Aorta (tissue), 5 donors: Measurements from ENCODE around the gene APOC4. TPM values are rescaled to one million over a fixed set of nuclear protein-coding genes. Genes with fewer than 3 reads are reported as not detected.
A peak's percentile ranks its signal among the peaks of the same experiment; 100 is the strongest.

Source experiments
- ATAC-seq: fragments of 200-7000 bp; cut with Tn5 transposase; one replicate; pipeline ENCODE4 v1.9.1; 2022; ENCODE audit warnings: moderate library complexity; ENCODE audit not compliant: low FRiP score
- DNase-seq, 2 donors: peaks; one replicate each; pipeline ENCODE4 v3.0.0-alpha.2; 2020
- H3K27ac ChIP-seq, 2 donors: one replicate each; pipeline ENCODE4 v1.5.1; 2013; ENCODE audit warnings: low read length in 2 of 2, mild to moderate bottlenecking in 2 of 2, moderate library complexity in 2 of 2, control low read depth in 1 of 2, inconsistent platforms in 1 of 2, low read depth in 1 of 2
- H3K27me3 ChIP-seq, 2 donors: one replicate each; pipeline ENCODE4 v1.6.1; 2013; ENCODE audit warnings: control low read depth in 1 of 2, low read length in 1 of 2, mild to moderate bottlenecking in 1 of 2, moderate library complexity in 1 of 2; ENCODE audit not compliant: insufficient read depth in 2 of 2, control insufficient read depth in 1 of 2
- H3K36me3 ChIP-seq, 2 donors: one replicate each; pipeline ENCODE4 v1.6.1; 2013; ENCODE audit warnings: control low read depth in 1 of 2, low read length in 1 of 2, mild to moderate bottlenecking in 1 of 2; ENCODE audit not compliant: insufficient read depth in 2 of 2, control insufficient read depth in 1 of 2
- H3K4me1 ChIP-seq, 2 donors: one replicate each; pipeline ENCODE4 v1.6.1; 2013; ENCODE audit warnings: low read length in 2 of 2, control low read depth in 1 of 2, mild to moderate bottlenecking in 1 of 2, moderate library complexity in 1 of 2; ENCODE audit not compliant: insufficient read depth in 2 of 2, control insufficient read depth in 1 of 2
- H3K4me3 ChIP-seq, 2 donors: one replicate each; pipeline ENCODE4 v1.5.1; 2013; ENCODE audit warnings: low read length in 2 of 2, control low read depth in 1 of 2, mild to moderate bottlenecking in 1 of 2
- H3K9me3 ChIP-seq: one replicate; pipeline ENCODE4 v1.6.1; 2013; ENCODE audit warnings: mild to moderate bottlenecking, low read length; ENCODE audit not compliant: control insufficient read depth
- WGBS, 2 donors: extraction: QIAGEN DNeasy Blood & Tissue Kit; methylation state at CpG; one replicate each; pipeline ENCODE4 v1.1.7; 2013; 5-methylcytosine and 5-hydroxymethylcytosine counted together
- intact Hi-C, 2 donors: fragments of 100-400 bp; cut with DNase I; formaldehyde crosslinking; loops; one replicate each; pipeline versions ENCODE4 v1.14.2 to v1.15.0; 2022
- polyA plus RNA-seq, 2 donors: library from polyadenylated mRNA; stranded (reverse); fragments of 200-250 nt; gene quantifications; one replicate each; pipeline ENCODE4 v1.2.3, GENCODE V29; 2013
- total RNA-seq, 2 donors: library from RNA; stranded (reverse); fragmentation: NEBNext Ultra II Directional; extraction: Animal tissue kit (Norgen Biotek cat#: 25700); gene quantifications; one replicate each; pipeline ENCODE4 v1.2.1, GENCODE V29; 2021
- donor health status: healthy with polysubstance abuse.
- donor health status: Bipolar disorder and iron deficiency.
- donor health status: DM: no; HTN: no; CAD: no.
- donor health status: DM: no; HTN: no; CAD: no.
- donor health status: DM: yes; HTN: yes; CAD: no.

Gene APOC4
- total and polyA plus RNA-seq, 4 donors, result not detected

- no peak overlapping the region for H3K27ac ChIP-seq
- no peaks in the 10 kb centered on the region for H3K27me3 ChIP-seq
- intact Hi-C loops, result no loop called here
- H3K36me3 ChIP-seq, result peaks cover 0 to 24% of the 10 kb centered on the region in 2 donors
- no peaks in the 10 kb centered on the region for H3K4me1 ChIP-seq
- WGBS, 2 donors, result 90 to 92% methylated on average over 4 of the region's 4 CpGs
- DNase-seq (no peak), ATAC-seq (no peak)
- H3K4me3 ChIP-seq, result no peak overlapping the region
- no peaks in the 10 kb centered on the region for H3K9me3 ChIP-seq
Measured at GRCh38 chr19:44975444-44975843, 33.4 kb downstream of the APOC4 start.

- no peak for DNase-seq
- Histone ChIP-seq H3K4me3 (no peak overlapping the region), H3K9me3 (no peaks in the 10 kb centered on the region), H3K4me1 (no peaks in the 10 kb centered on the region), H3K27ac (no peak overlapping the region), H3K27me3 (no peaks in the 10 kb centered on the region), H3K36me3 (peaks cover 0 to 4% of the 10 kb centered on the region in 2 donors)
- ATAC-seq, result no peak
- WGBS, 2 donors, result 84 to 85% methylated on average over 9 of the region's 9 CpGs
- intact Hi-C loops, result no loop called here
Measured at GRCh38 chr19:44984005-44984404, 42.0 kb downstream of the APOC4 start.

GRCh38 chr19:44985445-44985844, 43.4 kb downstream of the APOC4 start:
- ATAC-seq (no peak), DNase-seq (no peak)
- WGBS, 2 donors, result 78 to 83% methylated on average over 4 of the region's 4 CpGs
- Histone ChIP-seq H3K27me3 (no peaks in the 10 kb centered on the region), H3K4me3 (no peak overlapping the region), H3K9me3 (no peaks in the 10 kb centered on the region), H3K4me1 (no peaks in the 10 kb centered on the region), H3K36me3 (peaks cover 0 to 3% of the 10 kb centered on the region in 2 donors), H3K27ac (no peak overlapping the region)
- intact Hi-C loops, result no loop called here

- Histone ChIP-seq H3K27me3 (no peaks in the 10 kb centered on the region), H3K4me3 (no peak overlapping the region), H3K27ac (no peak overlapping the region), H3K4me1 (no peaks in the 10 kb centered on the region), H3K36me3 (peaks cover 0 to 8% of the 10 kb centered on the region in 2 donors), H3K9me3 (no peaks in the 10 kb centered on the region)
- no peak for DNase-seq
- 88% methylated on average over 7 of the region's 7 CpGs for WGBS, 2 donors
- ATAC-seq, result no peak
- intact Hi-C loops, result no loop called here
Measured at GRCh38 chr19:44986389-44986788, 44.4 kb downstream of the APOC4 start.

- WGBS, 2 donors, result 80 to 83% methylated on average over 20 of the region's 20 CpGs
- Histone ChIP-seq H3K4me1 (no peaks in the 10 kb centered on the region), H3K9me3 (no peaks in the 10 kb centered on the region), H3K4me3 (no peak overlapping the region), H3K27me3 (no peaks in the 10 kb centered on the region), H3K27ac (no peak overlapping the region), H3K36me3 (peaks cover 0 to 8% of the 10 kb centered on the region in 2 donors)
- intact Hi-C loops, result no loop called here
- DNase-seq, result no peak
- ATAC-seq, result no peak
Measured at GRCh38 chr19:44987148-44987675, 45.2 kb downstream of the APOC4 start.

GRCh38 chr19:44988273-44988672, 46.2 kb downstream of the APOC4 start:
- intact Hi-C loops, result no loop called here
- WGBS, 2 donors, result 87 to 89% methylated on average over 7 to 9 of the region's 9 CpGs

GRCh38 chr19:44988896-44989556, 47.0 kb downstream of the APOC4 start:
- peak; percentile 78 to 89 for DNase-seq
- peaks cover 0 to 7% of the 10 kb centered on the region in 2 donors for H3K36me3 ChIP-seq
- ATAC-seq, result no peak

More at GRCh38 chr19:44988273-44988672, 46.2 kb downstream of the APOC4 start:
- H3K4me1 ChIP-seq, result no peaks in the 10 kb centered on the region
- no peak overlapping the region for H3K4me3 ChIP-seq
- peaks cover 0 to 7% of the 10 kb centered on the region in 2 donors for H3K36me3 ChIP-seq
- H3K27ac ChIP-seq, result no peak overlapping the region
- ATAC-seq (no peak), DNase-seq (no peak)
- H3K27me3 ChIP-seq, result no peaks in the 10 kb centered on the region
- H3K9me3 ChIP-seq, result no peaks in the 10 kb centered on the region

GRCh38 chr19:44990459-44990858, 48.4 kb downstream of the APOC4 start:
- WGBS, 2 donors, result 88 to 89% methylated on average over 14 of the region's 14 CpGs
- Histone ChIP-seq H3K4me3 (no peak overlapping the region), H3K36me3 (peaks cover 0 to 7% of the 10 kb centered on the region in 2 donors), H3K4me1 (no peaks in the 10 kb centered on the region), H3K27ac (no peak overlapping the region), H3K9me3 (no peaks in the 10 kb centered on the region), H3K27me3 (no peaks in the 10 kb centered on the region)
- intact Hi-C loops, result no loop called here
- ATAC-seq (no peak), DNase-seq (no peak)

More at GRCh38 chr19:44988896-44989556, 47.0 kb downstream of the APOC4 start:
- no peaks in the 10 kb centered on the region for H3K4me1 ChIP-seq
- H3K27me3 ChIP-seq, result no peaks in the 10 kb centered on the region
- 72 to 74% methylated on average over 15 of the region's 15 CpGs for WGBS, 2 donors
- H3K9me3 ChIP-seq, result no peaks in the 10 kb centered on the region
- H3K27ac ChIP-seq, result no peak overlapping the region
- H3K4me3 ChIP-seq, result no peak overlapping the region
- intact Hi-C loops, result no loop called here

- Histone ChIP-seq H3K9me3 (no peaks in the 10 kb centered on the region), H3K4me1 (no peaks in the 10 kb centered on the region), H3K27ac (no peak overlapping the region), H3K4me3 (no peak overlapping the region), H3K27me3 (no peaks in the 10 kb centered on the region), H3K36me3 (peaks cover 0 to 7% of the 10 kb centered on the region in 2 donors)
- no peak for DNase-seq
- no peak for ATAC-seq
- intact Hi-C loops, result no loop called here
- 94% methylated on average over 12 of the region's 12 CpGs for WGBS, 2 donors
Measured at GRCh38 chr19:44990966-44991365, 48.9 kb downstream of the APOC4 start.
